HCT116 (cell line): ENCODE measurements around the gene SVEP1. TPM values are rescaled to one million over a fixed set of nuclear protein-coding genes. Genes with fewer than 3 reads are reported as not detected.

Experiments
- ATAC-seq: fragments of 200-7000 bp; cut with Tn5 transposase; 2 replicates; pipeline ENCODE4 v1.9.1; 2020; ENCODE audit warnings: mild to moderate bottlenecking, moderate library complexity
- BruUV-seq: library from RNA; stranded (reverse); fragments of 400-500 nt; replicated peaks from 2 replicates; lab custom pipeline; 2021; lab: Mats Ljungman, UMichigan
- CTCF ChIA-PET: fragments of 300-600 bp; sonication (Branson Sonifier 250); formaldehyde crosslinking; loops from one replicate; lab custom pipeline; 2021; ENCODE audit warnings: antibody characterized with exemption; lab: Charles Lee
- POLR2A ChIA-PET: fragments of 300-600, 350-600 bp; sonication (Branson Sonifier 250); formaldehyde crosslinking; loops from one replicate; lab custom pipeline; 2021; ENCODE audit warnings: antibody characterized with exemption; lab: Charles Lee
- RAD21 ChIA-PET, 2 experiments: fragments of 300-600 bp; sonication (Branson Sonifier 250); formaldehyde crosslinking; loops; one replicate each; lab custom pipeline; 2023; ENCODE audit warnings: low total read pairs in 2 of 2; ENCODE audit not compliant: uncharacterized antibody in 2 of 2, unreplicated experiment in 2 of 2, low non-redundant PET in 1 of 2; lab: Charles Lee
- DNase-seq: peaks from one replicate; pipeline ENCODE4 v3.0.0-alpha.2; 2010; ENCODE audit warnings: low read depth, low spot score
- H2AFZ ChIP-seq: fragments of 200-600 bp; shearing (Covaris generic), sonication (generic); 2 replicates; pipeline ENCODE4 v1.6.1; 2017; ENCODE audit warnings: low read depth, mixed run types, mixed read lengths, antibody characterized with exemption, low read length; ENCODE audit not compliant: poor library complexity, severe bottlenecking
- H3K27ac ChIP-seq: 2 replicates; pipeline ENCODE4 v1.5.1; 2012; ENCODE audit warnings: low read depth, low read length
- H3K27me3 ChIP-seq: fragments of 200-600 bp; sonication (generic); 2 replicates; pipeline ENCODE4 v1.6.1; 2016; ENCODE audit warnings: mixed run types, low read length, mixed read lengths; ENCODE audit not compliant: insufficient read depth
- H3K36me3 ChIP-seq, 2 experiments: fragments of 200-500 bp in 1 of 2; fragments of 200-600 bp in 1 of 2; sonication (Bioruptor generic) in 1 of 2; sonication (generic) in 1 of 2; 2 replicates each; pipeline versions ENCODE4 v1.5.1 to v1.6.1; 2014 to 2016; ENCODE audit warnings: low read length in 2 of 2, inconsistent platforms in 1 of 2, mixed read lengths in 1 of 2, mixed run types in 1 of 2; ENCODE audit not compliant: insufficient read depth in 2 of 2, control insufficient read depth in 1 of 2
- H3K4me1 ChIP-seq, 2 experiments: fragments of 200-600 bp in 1 of 2; sonication (generic) in 1 of 2; 2 replicates each; pipeline versions ENCODE4 v1.5.1 to v1.6.1; 2012 to 2017; ENCODE audit warnings: low read length in 2 of 2, inconsistent platforms in 1 of 2, mild to moderate bottlenecking in 1 of 2, mixed read lengths in 1 of 2, mixed run types in 1 of 2, moderate library complexity in 1 of 2; ENCODE audit not compliant: insufficient read depth in 2 of 2, control insufficient read depth in 1 of 2
- H3K4me2 ChIP-seq: fragments of 200-600 bp; sonication (generic); 2 replicates; pipeline ENCODE4 v1.6.1; 2017; ENCODE audit warnings: mixed run types, low read length, mixed read lengths
- H3K4me3 ChIP-seq, 2 experiments: fragments of 200-600 bp in 1 of 2; sonication (generic) in 1 of 2; replicated peaks in 1 of 2; 2 replicates each; pipeline ENCODE4 v1.5.1; 2011 to 2016; ENCODE audit warnings: low read length in 2 of 2, control low read depth in 1 of 2, low read depth in 1 of 2, mild to moderate bottlenecking in 1 of 2, mixed read lengths in 1 of 2, mixed run types in 1 of 2
- H3K79me2 ChIP-seq: fragments of 200-600 bp; sonication (generic); 2 replicates; pipeline ENCODE4 v1.6.1; 2017; ENCODE audit warnings: mild to moderate bottlenecking, mixed run types, low read length, moderate library complexity, mixed read lengths; ENCODE audit not compliant: insufficient read depth
- H3K9ac ChIP-seq: fragments of 200-600 bp; sonication (generic); 2 replicates; pipeline ENCODE4 v1.6.1; 2016; ENCODE audit warnings: low read length, mixed read lengths
- H3K9me2 ChIP-seq: fragments of 200-600 bp; sonication (generic), shearing (Covaris generic); 2 replicates; pipeline ENCODE4 v1.6.1; 2017; ENCODE audit warnings: mixed run types, mild to moderate bottlenecking, moderate library complexity; ENCODE audit not compliant: insufficient read depth
- H3K9me3 ChIP-seq, 2 experiments: fragments of 200-500 bp in 1 of 2; fragments of 200-600 bp in 1 of 2; sonication (Bioruptor generic) in 1 of 2; sonication (generic) in 1 of 2; 2 replicates each; pipeline ENCODE4 v1.6.1; 2014 to 2017; ENCODE audit warnings: low read length in 2 of 2, mixed read lengths in 2 of 2, inconsistent platforms in 1 of 2, low read depth in 1 of 2, mild to moderate bottlenecking in 1 of 2, mixed run types in 1 of 2, moderate library complexity in 1 of 2; ENCODE audit not compliant: control insufficient read depth in 1 of 2, insufficient read depth in 1 of 2
- H4K20me1 ChIP-seq: fragments of 200-600 bp; sonication (generic), shearing (Covaris generic); 2 replicates; pipeline ENCODE4 v1.6.1; 2017; ENCODE audit warnings: mixed run types, mild to moderate bottlenecking, moderate library complexity; ENCODE audit not compliant: insufficient read depth
- CBX3 ChIP-seq: IDR thresholded peaks from 2 replicates; pipeline ENCODE4 v1.6.1; 2012; ENCODE audit warnings: low read depth
- EGR1 ChIP-seq: IDR thresholded peaks from 2 replicates; pipeline ENCODE4 v1.6.1; 2012; ENCODE audit warnings: low read depth
- ELF1 ChIP-seq: IDR thresholded peaks from 2 replicates; pipeline ENCODE4 v1.6.1; 2012; ENCODE audit warnings: low read depth, borderline replicate concordance
- FOSL1 ChIP-seq: IDR thresholded peaks from 2 replicates; pipeline ENCODE4 v1.6.1; 2012; ENCODE audit warnings: low read depth
- RAD21 ChIP-seq: IDR thresholded peaks from 2 replicates; pipeline ENCODE4 v1.6.1; 2012; ENCODE audit warnings: low read depth, mild to moderate bottlenecking
- ZFX ChIP-seq: fragments of 450-650 bp; IDR thresholded peaks from 2 replicates; pipeline ENCODE4 v1.6.1; 2017
- intact Hi-C: fragments of 100-400 bp; cut with micrococcal nuclease; formaldehyde crosslinking; loops from 2 replicates; pipeline ENCODE4 v1.10.0; 2022
- total RNA-seq: library from RNA; stranded (reverse); gene quantifications from one replicate; pipeline ENCODE4 v1.2.1, GENCODE V29; 2021; ENCODE audit not compliant: unreplicated experiment
- TF ChIP-seq, protein P1 (sequence below), 3 experiments: fragments of 200-600 bp in 1 of 3; sonication (generic) in 1 of 3; IDR thresholded peaks in 2 of 3; conservative IDR thresholded peaks in 1 of 3; 2 replicates each; pipeline ENCODE4 v1.5.1; 2012 to 2017; ENCODE audit warnings: low read depth in 2 of 3, low read length in 2 of 3, antibody characterized with exemption in 1 of 3, borderline replicate concordance in 1 of 3, control low read depth in 1 of 3, mild to moderate bottlenecking in 1 of 3, mixed read lengths in 1 of 3, mixed run types in 1 of 3, moderate library complexity in 1 of 3; ENCODE audit not compliant: insufficient read depth in 1 of 3
- TF ChIP-seq, protein P2 (sequence below): IDR thresholded peaks from 2 replicates; pipeline ENCODE4 v1.6.1; 2012
- TF ChIP-seq, protein P3 (sequence below): IDR thresholded peaks from 2 replicates; pipeline ENCODE4 v1.6.1; 2011; ENCODE audit warnings: mild to moderate bottlenecking, low read length, moderate library complexity; ENCODE audit not compliant: insufficient replicate concordance; ENCODE audit errors: extremely low read depth
- TF ChIP-seq, protein P4 (sequence below): IDR thresholded peaks from 2 replicates; pipeline ENCODE4 v1.6.1; 2012
- TF ChIP-seq, protein P5 (sequence below): IDR thresholded peaks from 2 replicates; pipeline ENCODE4 v1.6.1; 2012; ENCODE audit warnings: low read depth

Gene SVEP1
- total RNA-seq, 1 experiment from 2014 or later, result 0.15 TPM

DNA sequence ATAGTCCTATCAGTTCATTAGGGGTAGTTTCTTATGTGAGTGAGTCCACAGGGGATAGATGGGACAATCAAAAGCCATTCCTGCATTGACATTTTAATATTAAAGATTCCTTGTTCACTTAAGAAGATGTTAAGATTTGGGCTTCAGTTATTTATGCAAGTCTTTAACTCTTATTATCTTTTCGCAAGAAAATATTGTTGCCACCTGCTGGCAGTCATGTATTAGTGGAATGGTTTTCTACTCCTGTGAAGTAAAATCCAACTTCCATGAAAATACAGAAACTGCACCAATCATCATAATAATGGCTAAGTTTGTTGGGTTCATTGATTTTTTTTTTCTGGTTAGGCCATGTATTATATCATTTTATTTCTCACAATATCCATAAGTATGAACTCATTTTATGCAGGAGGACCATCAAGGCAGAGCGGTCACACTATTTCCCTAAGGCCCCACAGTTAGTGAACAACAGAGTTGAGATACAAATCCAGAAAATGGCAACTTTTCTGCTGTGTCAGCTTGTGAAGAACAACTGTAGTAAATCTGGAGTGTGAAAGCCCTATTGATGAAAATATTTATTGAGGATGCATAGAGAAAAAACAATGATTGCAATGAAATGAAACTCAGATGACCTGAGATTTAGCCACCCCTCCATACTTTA, 153.4 kb downstream of the SVEP1 start:
- Histone ChIP-seq H2AFZ (no peak overlapping the region), H3K4me3 (no peak overlapping the region), H4K20me1 (no peaks in the 10 kb centered on the region), H3K4me1 (no peaks in the 10 kb centered on the region), H3K9ac (no peak overlapping the region), H3K27ac (no peak overlapping the region), H3K9me2 (no peaks in the 10 kb centered on the region), H3K36me3 (no peaks in the 10 kb centered on the region), H3K79me2 (no peaks in the 10 kb centered on the region), H3K27me3 (no peaks in the 10 kb centered on the region), H3K4me2 (no peak overlapping the region), H3K9me3 (no peaks in the 10 kb centered on the region)
- DNase-seq (no peak), ATAC-seq (no peak)
- ChIA-PET RAD21 (no interaction called here), CTCF (no interaction called here), POLR2A (no interaction called here)
- TF ChIP-seq, protein P1, sequence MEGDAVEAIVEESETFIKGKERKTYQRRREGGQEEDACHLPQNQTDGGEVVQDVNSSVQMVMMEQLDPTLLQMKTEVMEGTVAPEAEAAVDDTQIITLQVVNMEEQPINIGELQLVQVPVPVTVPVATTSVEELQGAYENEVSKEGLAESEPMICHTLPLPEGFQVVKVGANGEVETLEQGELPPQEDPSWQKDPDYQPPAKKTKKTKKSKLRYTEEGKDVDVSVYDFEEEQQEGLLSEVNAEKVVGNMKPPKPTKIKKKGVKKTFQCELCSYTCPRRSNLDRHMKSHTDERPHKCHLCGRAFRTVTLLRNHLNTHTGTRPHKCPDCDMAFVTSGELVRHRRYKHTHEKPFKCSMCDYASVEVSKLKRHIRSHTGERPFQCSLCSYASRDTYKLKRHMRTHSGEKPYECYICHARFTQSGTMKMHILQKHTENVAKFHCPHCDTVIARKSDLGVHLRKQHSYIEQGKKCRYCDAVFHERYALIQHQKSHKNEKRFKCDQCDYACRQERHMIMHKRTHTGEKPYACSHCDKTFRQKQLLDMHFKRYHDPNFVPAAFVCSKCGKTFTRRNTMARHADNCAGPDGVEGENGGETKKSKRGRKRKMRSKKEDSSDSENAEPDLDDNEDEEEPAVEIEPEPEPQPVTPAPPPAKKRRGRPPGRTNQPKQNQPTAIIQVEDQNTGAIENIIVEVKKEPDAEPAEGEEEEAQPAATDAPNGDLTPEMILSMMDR (IDR thresholded peaks at IDR 0.05 in 2 of 3, conservative IDR thresholded peaks at IDR 0.05 in 1 of 3; ENCODE audit: borderline replicate concordance in 1 of 3, insufficient read depth in 1 of 3, low read depth in 2 of 3, low read length in 2 of 3), result peak; percentile 26 to 55 (median 30); a peak in 3 of 6 replicates
- peak; percentile 44 for TF ChIP-seq RAD21
- TF ChIP-seq ELF1, result no peak
- BruUV-seq, result no TSS peak
- intact Hi-C loops, result loop anchor here (2.0 kb wide), 2 partner anchors 197 to 243 kb away; no protein-coding TSS in a partner anchor

DNA sequence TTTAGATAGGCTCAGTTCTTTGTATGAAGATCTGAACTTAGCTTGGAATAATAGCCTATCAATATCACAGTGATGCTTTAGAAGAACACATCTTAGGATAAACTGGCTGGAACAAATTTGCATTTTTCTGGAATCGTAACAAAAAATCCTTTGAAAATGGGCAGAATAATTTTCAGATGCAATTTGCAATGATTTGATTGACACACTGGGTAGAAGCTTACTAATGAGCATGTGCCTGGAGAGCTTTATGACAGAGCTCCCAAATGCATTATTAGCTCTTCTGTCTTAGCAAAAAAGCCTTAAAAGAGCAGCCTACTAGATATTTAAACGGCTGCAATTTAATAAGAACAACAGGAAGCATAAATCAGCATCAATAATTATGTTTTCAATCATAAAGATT, 165.1 kb downstream of the SVEP1 start:
- TF ChIP-seq CBX3 (no peak), ZFX (no peak), EGR1 (no peak), RAD21 (no peak), FOSL1 (no peak)
- TF ChIP-seq, protein P2, sequence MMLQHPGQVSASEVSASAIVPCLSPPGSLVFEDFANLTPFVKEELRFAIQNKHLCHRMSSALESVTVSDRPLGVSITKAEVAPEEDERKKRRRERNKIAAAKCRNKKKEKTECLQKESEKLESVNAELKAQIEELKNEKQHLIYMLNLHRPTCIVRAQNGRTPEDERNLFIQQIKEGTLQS, result no peak
- TF ChIP-seq, protein P3, sequence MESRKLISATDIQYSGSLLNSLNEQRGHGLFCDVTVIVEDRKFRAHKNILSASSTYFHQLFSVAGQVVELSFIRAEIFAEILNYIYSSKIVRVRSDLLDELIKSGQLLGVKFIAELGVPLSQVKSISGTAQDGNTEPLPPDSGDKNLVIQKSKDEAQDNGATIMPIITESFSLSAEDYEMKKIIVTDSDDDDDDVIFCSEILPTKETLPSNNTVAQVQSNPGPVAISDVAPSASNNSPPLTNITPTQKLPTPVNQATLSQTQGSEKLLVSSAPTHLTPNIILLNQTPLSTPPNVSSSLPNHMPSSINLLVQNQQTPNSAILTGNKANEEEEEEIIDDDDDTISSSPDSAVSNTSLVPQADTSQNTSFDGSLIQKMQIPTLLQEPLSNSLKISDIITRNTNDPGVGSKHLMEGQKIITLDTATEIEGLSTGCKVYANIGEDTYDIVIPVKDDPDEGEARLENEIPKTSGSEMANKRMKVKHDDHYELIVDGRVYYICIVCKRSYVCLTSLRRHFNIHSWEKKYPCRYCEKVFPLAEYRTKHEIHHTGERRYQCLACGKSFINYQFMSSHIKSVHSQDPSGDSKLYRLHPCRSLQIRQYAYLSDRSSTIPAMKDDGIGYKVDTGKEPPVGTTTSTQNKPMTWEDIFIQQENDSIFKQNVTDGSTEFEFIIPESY, result no peak
- TF ChIP-seq, protein P4, sequence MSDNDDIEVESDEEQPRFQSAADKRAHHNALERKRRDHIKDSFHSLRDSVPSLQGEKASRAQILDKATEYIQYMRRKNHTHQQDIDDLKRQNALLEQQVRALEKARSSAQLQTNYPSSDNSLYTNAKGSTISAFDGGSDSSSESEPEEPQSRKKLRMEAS, result no peak
- TF ChIP-seq, protein P5, sequence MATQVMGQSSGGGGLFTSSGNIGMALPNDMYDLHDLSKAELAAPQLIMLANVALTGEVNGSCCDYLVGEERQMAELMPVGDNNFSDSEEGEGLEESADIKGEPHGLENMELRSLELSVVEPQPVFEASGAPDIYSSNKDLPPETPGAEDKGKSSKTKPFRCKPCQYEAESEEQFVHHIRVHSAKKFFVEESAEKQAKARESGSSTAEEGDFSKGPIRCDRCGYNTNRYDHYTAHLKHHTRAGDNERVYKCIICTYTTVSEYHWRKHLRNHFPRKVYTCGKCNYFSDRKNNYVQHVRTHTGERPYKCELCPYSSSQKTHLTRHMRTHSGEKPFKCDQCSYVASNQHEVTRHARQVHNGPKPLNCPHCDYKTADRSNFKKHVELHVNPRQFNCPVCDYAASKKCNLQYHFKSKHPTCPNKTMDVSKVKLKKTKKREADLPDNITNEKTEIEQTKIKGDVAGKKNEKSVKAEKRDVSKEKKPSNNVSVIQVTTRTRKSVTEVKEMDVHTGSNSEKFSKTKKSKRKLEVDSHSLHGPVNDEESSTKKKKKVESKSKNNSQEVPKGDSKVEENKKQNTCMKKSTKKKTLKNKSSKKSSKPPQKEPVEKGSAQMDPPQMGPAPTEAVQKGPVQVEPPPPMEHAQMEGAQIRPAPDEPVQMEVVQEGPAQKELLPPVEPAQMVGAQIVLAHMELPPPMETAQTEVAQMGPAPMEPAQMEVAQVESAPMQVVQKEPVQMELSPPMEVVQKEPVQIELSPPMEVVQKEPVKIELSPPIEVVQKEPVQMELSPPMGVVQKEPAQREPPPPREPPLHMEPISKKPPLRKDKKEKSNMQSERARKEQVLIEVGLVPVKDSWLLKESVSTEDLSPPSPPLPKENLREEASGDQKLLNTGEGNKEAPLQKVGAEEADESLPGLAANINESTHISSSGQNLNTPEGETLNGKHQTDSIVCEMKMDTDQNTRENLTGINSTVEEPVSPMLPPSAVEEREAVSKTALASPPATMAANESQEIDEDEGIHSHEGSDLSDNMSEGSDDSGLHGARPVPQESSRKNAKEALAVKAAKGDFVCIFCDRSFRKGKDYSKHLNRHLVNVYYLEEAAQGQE, result no peak
- TF ChIP-seq, all 23 proteins: peak for 0
- Histone ChIP-seq H3K9ac (no peak overlapping the region), H3K27ac (no peak overlapping the region), H3K4me2 (no peak overlapping the region), H3K9me3 (no peaks in the 10 kb centered on the region), H3K4me3 (no peak overlapping the region), H3K36me3 (no peaks in the 10 kb centered on the region), H3K79me2 (no peaks in the 10 kb centered on the region), H3K4me1 (no peaks in the 10 kb centered on the region), H2AFZ (no peak overlapping the region), H3K9me2 (no peaks in the 10 kb centered on the region), H3K27me3 (no peaks in the 10 kb centered on the region), H4K20me1 (no peaks in the 10 kb centered on the region)
- BruUV-seq, result no TSS peak
- no peak for DNase-seq
- intact Hi-C loops, result no loop called here
- POLR2A ChIA-PET, result no interaction called here
- RAD21 ChIA-PET, result no interaction called here
- no peak for ATAC-seq
- CTCF ChIA-PET, result no interaction called here
